ENCODE data around the gene ELL. TPM values are rescaled to one million over a fixed set of nuclear protein-coding genes. Genes with fewer than 3 reads are reported as not detected.

Gene ELL
- total RNA-seq, 1 donor from 2014 or later = 9.0 TPM

DNA sequence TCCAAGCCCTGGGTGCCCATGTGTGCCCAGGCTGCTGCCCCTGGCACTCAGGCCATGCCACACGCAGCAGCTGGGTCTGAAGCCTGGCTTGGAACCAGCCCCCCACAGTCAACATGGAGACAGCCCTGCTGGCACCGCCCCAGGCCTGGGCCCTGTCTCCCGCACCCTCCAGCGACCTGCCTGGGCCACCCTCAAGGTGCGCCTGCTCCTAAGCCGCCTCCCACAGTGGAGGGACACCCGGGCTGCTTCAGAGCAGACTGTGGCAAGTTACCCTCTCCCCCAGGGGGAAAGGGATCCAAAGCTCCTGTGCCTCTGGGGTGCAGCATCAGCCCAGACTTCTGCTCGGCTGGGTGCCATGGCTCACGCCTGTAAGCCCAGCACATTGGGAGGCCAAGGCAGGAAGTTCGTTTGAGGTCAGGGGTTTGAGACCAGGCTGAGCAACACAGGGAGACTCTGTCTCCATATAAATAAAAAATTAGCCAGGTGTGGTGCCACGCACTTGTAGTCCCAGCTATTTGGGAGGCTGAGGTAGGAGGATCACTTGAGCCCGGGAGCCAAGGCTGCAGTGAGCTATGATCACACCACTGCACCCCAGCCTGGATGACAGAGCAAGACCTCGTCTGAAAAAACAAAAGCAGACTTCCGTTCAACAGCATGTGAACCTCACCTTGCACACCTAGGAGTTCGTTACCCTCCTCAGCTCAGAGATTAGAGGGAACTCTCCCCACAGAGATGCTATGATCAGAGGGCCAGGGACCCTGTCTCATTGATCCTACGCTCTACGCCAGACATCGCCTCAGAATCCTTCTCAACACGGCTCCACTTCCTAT, 15.6 kb downstream of the ELL start:
- no peak for DNase-seq (ENCODE audit: low read depth in 2 of 2)

DNA sequence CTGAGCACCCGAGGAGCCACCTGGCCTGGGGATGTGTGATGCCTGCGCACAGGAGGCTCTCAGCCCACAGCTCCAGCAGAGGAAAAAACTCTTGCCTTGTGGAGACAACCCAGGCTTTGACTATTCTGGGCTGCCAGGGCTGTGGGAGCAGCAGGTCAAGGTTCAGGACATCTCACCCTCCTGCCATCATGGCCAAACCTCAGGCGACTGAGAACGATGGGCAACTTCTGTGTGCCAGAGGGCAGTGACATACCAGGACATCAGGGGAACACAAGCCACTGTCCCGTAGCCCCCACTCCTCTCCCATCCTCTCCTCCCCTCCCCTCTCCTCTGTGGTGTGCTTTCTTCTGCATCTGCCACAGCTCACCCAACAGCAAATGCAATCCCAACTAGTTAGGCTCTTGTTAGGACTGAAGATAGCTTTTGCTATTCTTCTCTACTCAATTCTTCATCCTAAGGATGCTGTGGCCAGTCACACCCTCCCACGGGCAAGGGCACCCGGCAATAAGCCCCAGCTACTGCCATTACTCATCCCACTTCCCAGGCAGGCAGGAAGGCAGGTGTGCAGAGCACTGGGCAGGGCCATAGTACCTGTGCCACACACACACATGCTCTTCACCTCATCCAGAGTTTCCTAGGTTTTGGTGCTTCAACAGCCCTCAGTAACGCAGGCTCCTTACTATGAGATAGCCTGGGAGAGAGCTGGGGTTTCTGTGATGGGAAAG, 16.8 kb downstream of the ELL start:
- DNase-seq (ENCODE audit: low read depth in 2 of 2) = no peak

DNA sequence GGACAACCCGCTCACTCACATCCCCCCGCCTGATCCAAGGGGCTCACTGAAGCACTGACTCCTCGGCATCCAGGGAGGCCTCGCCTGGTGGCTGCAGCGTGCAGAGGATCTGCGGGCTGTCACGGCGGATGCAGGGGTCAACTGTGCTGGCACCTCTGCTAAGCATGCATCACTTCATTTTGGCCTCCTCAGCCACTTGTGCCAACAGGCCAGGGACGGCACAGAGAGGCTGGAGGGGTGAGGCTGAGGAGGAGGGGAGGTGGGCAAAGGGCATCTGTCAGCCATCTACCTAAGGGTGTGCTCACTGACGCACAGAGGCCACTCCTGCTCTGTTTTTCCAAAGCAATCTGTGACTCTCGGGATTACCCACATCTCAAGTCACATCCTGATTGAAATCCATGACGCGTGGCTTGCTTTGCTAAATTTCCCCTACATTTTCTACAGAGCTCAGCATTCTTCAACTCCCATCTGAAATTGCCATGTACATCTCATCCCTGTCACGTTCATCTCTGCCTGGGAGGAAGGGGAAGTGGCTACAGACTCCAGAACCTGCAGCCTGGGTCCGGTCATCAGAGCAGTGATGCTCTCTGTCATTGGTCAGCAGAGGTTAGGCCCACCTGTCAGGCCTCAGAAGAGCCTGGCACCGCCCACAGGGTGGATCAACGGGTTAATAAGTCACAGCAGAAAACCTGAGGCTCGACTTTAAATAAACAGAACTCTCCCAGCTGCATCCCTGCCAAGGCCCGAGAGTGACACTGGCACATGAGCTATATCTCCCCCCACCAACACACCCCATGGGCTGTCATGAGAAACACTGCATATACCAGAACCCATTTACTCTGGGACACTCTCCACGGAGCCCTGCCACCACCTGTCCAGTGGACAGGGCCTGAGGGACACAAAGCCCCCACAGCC, 17.6 kb downstream of the ELL start:
- no peak for DNase-seq (ENCODE audit: low read depth in 2 of 2)

- no peak for DNase-seq (ENCODE audit: low read depth in 2 of 2)
Observed at GRCh38 chr19:18503337-18503970, 18.4 kb downstream of the ELL start.

GRCh38 chr19:18502638-18503294, 19.1 kb downstream of the ELL start:
- no peak for DNase-seq (ENCODE audit: low read depth in 2 of 2)

- no peak for DNase-seq (ENCODE audit: low read depth in 2 of 2)
Observed at GRCh38 chr19:18502246-18502637, 19.6 kb downstream of the ELL start.

DNA sequence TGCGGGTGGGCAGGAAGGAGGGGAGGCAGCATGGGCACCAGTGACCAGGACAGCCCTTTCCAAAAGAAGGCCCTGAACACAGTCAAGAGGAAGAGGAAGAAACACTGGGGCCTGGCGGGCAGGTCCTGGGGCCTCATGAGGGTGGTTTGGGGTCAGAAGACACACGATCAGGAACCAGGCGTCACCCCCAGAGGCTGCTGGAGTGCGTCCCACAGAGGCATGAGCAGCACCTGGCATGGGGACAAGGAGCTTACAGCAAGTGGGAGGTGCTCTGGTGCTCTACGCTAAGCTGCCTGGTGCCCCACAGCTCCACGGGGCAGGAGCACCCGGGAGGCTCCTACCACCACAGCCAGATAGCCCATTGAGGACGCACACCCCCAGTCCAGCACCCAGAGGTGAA, 20.0 kb downstream of the ELL start:
- DNase-seq (ENCODE audit: low read depth in 2 of 2) = no peak

GRCh38 chr19:18501351-18501750, 20.5 kb downstream of the ELL start:
- no peak for DNase-seq (ENCODE audit: low read depth in 2 of 2)

DNA sequence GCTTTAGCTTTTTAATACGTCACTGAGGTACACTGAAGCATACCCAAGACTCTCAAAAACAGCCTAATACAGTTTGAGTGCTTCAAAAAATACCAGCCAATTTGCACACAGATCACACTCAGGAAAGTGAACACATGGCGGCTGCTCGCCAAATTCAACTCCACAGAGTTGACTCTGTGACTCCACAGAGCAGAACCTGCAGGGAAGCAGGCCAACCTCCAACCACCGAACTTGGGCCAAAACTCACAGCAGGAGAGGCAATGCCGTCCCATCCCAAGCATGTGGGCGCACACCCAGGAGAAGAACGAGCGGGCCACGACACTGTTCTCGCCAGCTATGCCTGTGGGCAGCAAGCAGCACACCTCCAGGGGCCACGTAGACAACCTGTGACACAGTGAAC, 21.1 kb downstream of the ELL start:
- no peak for DNase-seq (ENCODE audit: low read depth in 2 of 2)

DNA sequence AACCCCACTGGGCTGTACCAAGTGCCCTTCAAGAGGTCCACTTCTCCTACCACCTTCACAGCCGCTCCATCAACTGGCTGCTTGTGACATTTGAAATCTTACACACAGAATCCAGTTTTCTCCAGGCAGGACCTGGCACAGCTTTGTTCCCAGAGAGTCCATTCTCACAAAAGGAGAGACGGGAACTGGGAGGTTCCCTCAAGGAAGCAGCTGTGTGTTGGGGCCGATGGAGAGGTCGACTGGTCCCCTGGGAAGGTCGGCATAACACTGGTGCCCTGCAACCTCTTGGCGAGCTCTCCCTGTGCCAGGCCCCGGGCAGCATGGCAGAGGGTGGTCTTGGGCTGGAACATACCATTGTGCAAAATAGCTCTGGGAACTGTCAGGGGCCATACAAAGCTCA, 21.5 kb downstream of the ELL start:
- DNase-seq (ENCODE audit: low read depth in 2 of 2) = peak in 1 of 2 donors; percentile 58

DNA sequence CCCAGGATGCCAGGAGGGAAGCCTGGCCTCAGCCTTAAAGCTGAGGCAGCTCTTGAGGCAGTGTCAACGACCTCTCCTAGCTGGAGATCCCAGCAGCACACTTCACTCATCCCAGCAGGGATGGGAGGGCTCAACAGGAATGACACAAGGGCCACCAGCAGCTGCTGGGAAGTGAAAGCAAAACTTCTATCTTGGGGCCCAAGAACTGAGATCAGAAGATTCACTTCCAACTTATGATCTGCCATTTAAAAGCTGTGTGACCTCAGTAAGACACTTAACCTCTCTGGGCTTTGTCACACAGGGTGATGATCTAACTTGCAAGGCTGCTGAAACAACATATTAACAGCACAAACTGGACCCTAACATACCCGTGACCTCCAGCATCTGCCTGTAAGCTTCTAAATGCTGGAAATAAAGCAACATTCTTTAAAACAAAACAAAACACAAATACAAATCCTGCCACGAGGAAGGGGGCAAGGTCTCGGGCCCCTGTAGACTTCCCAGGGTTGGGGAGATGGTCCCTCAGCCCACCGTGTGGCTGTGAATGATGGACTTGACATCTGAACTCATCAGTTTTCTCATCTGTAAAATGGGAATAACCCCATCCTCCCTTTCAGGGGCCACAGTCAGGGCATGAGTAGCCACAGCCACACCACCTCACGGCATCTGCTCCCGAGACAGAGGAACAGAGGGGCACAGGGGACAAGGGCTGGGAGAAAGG, 22.7 kb downstream of the ELL start:
- DNase-seq (ENCODE audit: low read depth in 2 of 2) = no peak

DNA sequence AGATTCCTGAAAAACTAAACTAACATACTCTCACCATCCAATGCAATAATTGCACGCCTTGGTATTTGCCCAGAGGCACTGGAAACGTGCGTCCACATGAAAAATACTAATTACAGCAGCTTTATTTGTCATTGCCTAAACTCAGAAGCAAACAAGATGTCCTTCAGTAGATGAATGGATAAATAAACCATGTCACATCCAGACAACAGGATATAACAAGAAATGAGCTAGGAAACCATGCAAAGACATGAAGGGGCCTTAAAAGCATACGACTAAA, 25.0 kb downstream of the ELL start:
- no peak for DNase-seq (ENCODE audit: low read depth in 2 of 2)

DNA sequence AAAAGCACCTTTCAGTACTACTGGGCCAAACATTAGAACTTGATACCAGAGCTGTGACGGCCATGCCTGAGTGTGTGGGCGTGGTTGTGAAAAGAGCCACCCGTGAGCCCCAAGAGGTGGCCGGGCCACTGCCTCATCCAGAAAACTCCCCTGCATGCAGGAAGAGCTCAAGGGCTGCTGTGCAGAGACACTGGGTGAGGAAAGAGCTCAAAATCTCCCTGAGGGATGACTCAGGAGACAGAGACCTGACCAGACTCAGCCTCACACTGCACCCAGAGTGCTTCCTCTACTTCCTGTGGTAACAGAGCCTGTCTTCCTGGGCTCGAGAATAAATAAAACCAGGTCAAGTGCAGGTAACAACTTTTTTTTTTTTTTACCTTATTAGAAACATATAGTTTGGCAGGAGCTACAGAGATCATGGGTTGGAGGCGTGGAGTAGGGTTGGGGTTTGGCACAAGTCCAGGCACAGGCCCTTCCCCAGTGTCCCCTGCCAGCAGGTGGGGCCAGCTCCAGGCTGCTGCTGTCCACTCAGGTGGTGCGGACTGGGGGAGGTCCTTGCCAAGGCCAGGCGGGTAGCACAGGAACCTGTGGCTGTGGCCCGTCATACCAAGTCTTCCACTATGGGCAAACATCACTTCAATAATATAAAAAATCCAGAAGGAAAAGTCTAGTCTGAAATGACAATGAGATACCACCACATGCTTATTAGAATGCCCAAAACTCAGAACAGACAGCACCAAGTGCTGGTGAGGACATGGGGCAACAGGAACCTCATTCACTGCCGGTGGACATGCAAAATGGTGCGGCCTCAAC, 25.5 kb downstream of the ELL start:
- DNase-seq (ENCODE audit: low read depth in 2 of 2) = peak in 1 of 2 donors; percentile 42

DNA sequence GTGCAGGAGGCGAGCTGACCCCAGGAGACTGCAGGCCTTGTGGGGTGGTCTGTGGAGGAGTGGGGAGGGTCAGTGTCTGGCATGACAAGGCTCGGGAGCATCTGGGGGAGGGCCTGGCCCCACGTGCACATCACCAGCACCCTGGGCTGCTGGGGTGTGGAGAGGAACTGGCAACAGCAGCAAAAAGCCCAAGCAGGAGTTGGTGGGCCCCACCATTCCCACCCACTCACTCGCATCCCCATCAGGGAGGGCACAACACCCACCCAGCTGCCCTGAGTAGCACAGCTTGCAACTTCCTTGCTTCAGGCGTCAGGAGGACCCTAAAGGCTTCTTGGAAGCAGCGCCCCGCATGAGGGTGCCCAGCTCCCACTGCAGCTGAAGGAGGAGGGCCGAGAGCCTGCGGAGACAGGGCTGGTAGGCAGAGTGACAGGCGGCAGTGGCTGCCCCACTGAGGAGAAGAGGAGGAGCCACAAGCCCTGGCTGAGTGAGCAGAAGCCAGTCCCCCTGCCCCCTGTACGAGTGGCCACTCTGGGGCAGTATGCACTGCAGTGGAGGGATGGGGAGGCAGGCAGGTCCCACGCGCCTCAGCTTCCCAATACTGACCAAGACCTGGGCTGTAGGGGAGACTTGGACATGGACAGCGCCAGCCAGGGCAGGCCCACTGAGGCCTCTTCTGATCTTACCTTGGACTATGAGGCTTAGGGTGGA, 26.5 kb downstream of the ELL start:
- no peak for DNase-seq (ENCODE audit: low read depth in 2 of 2)

DNA sequence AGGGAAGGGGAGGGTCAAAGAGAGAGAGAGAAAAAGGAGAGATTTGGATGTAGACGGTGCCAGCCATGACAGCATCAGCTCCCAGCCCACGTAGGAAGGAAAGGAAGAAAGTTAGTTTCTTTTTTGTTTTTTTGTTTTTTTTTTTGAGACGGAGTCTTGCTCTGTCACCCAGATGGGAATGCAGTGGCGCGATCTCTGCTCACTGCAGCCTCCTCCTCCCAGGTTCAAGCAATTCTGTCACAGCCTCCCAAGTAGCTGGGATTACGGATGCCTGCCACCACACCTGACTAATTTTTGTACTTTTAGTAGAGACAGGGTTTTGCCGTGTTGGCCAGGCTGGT, 27.6 kb downstream of the ELL start:
- DNase-seq (ENCODE audit: low read depth in 2 of 2) = no peak

GRCh38 chr19:18493440-18494266, 28.2 kb downstream of the ELL start:
- DNase-seq (ENCODE audit: low read depth in 2 of 2) = no peak

DNA sequence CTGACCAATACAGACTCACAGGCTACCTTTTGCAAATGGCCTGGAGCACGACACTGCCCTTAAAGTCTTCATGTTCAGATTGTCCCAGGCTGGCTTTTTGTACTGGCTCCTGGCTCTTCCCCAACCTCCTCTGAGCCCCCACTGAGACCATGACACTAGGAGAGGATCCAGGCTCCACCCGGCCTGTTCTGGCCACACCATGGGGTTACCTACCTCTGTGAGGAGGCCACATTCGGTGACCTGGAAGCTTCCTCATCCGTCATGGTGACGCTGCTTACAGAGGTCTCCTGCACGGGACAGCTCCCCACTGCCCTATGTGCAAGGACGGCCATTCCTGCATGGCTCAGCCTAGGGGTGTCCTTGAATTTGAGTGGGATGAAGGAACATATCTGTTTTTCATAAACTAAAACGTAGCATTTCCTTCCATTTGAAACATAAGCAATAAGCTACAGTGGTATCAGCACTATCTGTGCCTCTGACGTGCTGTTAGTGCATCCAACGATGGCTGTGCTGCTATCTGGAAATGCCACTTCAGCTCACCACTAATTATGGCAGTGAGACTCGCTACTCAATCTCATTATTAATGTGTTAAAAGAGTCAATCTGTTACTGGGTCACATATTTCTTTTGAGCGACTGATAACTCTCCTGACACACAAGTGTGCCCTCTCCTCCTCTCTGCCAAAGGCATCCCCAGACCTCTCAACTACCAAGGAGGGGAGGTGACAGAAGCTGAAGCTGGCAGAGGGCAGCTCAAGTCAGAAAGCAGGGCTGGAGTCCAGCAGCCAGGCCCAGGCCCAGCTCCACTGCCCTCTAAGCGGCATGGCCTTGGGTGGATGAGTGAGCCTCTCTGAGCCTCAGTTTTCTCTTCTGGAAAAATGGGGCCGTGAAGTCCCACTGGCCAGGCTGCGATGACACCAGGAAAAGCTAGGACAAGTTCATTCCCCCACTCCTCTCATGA, 29.6 kb downstream of the ELL start:
- no peak for DNase-seq (ENCODE audit: low read depth in 2 of 2)
